K562 (cell line): ENCODE data around the gene SVEP1. TPM values are rescaled to one million over a fixed set of nuclear protein-coding genes. Genes with fewer than 3 reads are reported as not detected.
A peak's percentile ranks its signal among the peaks of the same experiment; 100 is the strongest.

ENCODE experiments used
- BMI1 ChIP-seq: fragments of 150-350 bp; IDR thresholded peaks from 2 replicates; pipeline ENCODE4 v1.6.1; 2014; ENCODE audit warnings: low read length
- BRF2 ChIP-seq: IDR thresholded peaks from 3 replicates; pipeline ENCODE4 v1.6.1; 2011; ENCODE audit warnings: borderline replicate concordance, mild to moderate bottlenecking; ENCODE audit not compliant: insufficient read length, insufficient read depth
- CBX2 ChIP-seq: fragments of 200-600 bp; sonication (generic); IDR thresholded peaks from one replicate; pipeline ENCODE4 v1.6.1; 2012; ENCODE audit warnings: mild to moderate bottlenecking, low read length, inconsistent platforms; ENCODE audit not compliant: insufficient read depth, poor library complexity, severe bottlenecking
- DIDO1 ChIP-seq: fragments of 450-650 bp; IDR thresholded peaks from 2 replicates; pipeline ENCODE4 v1.6.1; 2016; ENCODE audit warnings: low read depth, missing biosample characterization, missing genetic modification characterization
- FOXA3 ChIP-seq, 2 experiments: fragments of 450-650 bp in 1 of 2; sonication (generic) in 1 of 2; formaldehyde crosslinking; IDR thresholded peaks in 1 of 2; conservative IDR thresholded peaks in 1 of 2; 2 replicates each; pipeline versions ENCODE4 v1.4.0 to v1.8.0; 2020 to 2022; ENCODE audit warnings: mild to moderate bottlenecking in 2 of 2, missing genetic modification reagents in 1 of 2
- GMEB1 ChIP-seq: fragments of 250-450 bp; sonication (Bioruptor Pico); IDR thresholded peaks from 2 replicates; pipeline ENCODE4 v1.4.0; 2020; ENCODE audit warnings: mild to moderate bottlenecking
- LARP7 ChIP-seq: fragments of 450-650 bp; IDR thresholded peaks from 2 replicates; pipeline ENCODE4 v1.6.1; 2016
- MAX ChIP-seq: sonication (generic); formaldehyde crosslinking; IDR thresholded peaks from 2 replicates; pipeline ENCODE4 v1.9.0; 2022; ENCODE audit warnings: mild to moderate bottlenecking, missing genetic modification reagents
- MEIS2 ChIP-seq: fragments of 450-650 bp; IDR thresholded peaks from 2 replicates; pipeline ENCODE4 v1.6.1; 2014; ENCODE audit warnings: mild to moderate bottlenecking; ENCODE audit not compliant: partially characterized antibody
- MTA2 ChIP-seq: fragments of 450-650 bp; IDR thresholded peaks from 2 replicates; pipeline ENCODE4 v1.6.1; 2016; ENCODE audit warnings: low read depth
- PHF20 ChIP-seq: fragments of 450-650 bp; IDR thresholded peaks from 2 replicates; pipeline ENCODE4 v1.6.1; 2018; ENCODE audit not compliant: partially characterized antibody
- RFX5 ChIP-seq: IDR thresholded peaks from 2 replicates; pipeline ENCODE4 v1.6.1; 2011; ENCODE audit warnings: low read depth, mild to moderate bottlenecking, improper control_type of control experiment, low read length
- SFPQ ChIP-seq: fragments of 200-400 bp; formaldehyde crosslinking; IDR thresholded peaks from 2 replicates; pipeline ENCODE4 v1.6.1; 2017; ENCODE audit warnings: mild to moderate bottlenecking, low read depth, low read length, moderate library complexity
- TBP ChIP-seq: optimal IDR thresholded peaks from 2 replicates; pipeline ENCODE3; 2011; ENCODE audit warnings: low read depth, low read length, improper control_type of control experiment
- U2AF2 ChIP-seq: fragments of 200-400 bp; formaldehyde crosslinking; optimal IDR thresholded peaks from 2 replicates; pipeline ENCODE3; 2017; ENCODE audit warnings: low read depth, mild to moderate bottlenecking, low read length
- ZNF311 ChIP-seq: fragments of 250-450 bp; sonication (Bioruptor Pico); IDR thresholded peaks from 2 replicates; pipeline ENCODE4 v1.4.0; 2020; ENCODE audit warnings: mild to moderate bottlenecking, moderate library complexity
- polyA plus RNA-seq, 8 experiments: library from polyadenylated mRNA; depleted of rRNA in 4 of 8; stranded (reverse) in 5 of 8; unstranded in 3 of 8; fragments of >200 nt; fragmentation: Nextera tagmentation in 2 of 8; fragmentation: Illumina TruSeq in 1 of 8; extraction: Ambion mirVana in 2 of 8; extraction: Trizol in 1 of 8; gene quantifications; 2 replicates each; pipeline versions ENCODE4 v1.2.1 to v1.2.3, GENCODE V29; 2011 to 2014; ENCODE audit warnings: inconsistent platforms in 1 of 8, missing spikeins in 1 of 8
- total RNA-seq, 7 experiments: library from RNA; depleted of rRNA in 6 of 7; stranded (reverse); fragments of >200 nt in 6 of 7; fragmentation: Illumina TruSeq in 2 of 7; extraction: Trizol in 2 of 7; gene quantifications; 2 replicates each; pipeline versions ENCODE4 v1.2.1 to v1.2.3, GENCODE V29; 2011 to 2021; ENCODE audit warnings: low replicate concordance in 1 of 7
- TF ChIP-seq, protein P1 (sequence below), 2 experiments: fragments of 450-650 bp; conservative IDR thresholded peaks; 2 replicates each; pipeline ENCODE4 v1.6.1; 2017; ENCODE audit warnings: mild to moderate bottlenecking in 2 of 2, moderate library complexity in 2 of 2
- TF ChIP-seq, protein P2 (sequence below): fragments of 250-450 bp; sonication (Bioruptor Pico); IDR thresholded peaks from 2 replicates; pipeline ENCODE4 v1.5.0; 2021
- TF ChIP-seq, protein P3 (sequence below): fragments of 450-650 bp; formaldehyde crosslinking; IDR thresholded peaks from 2 replicates; pipeline ENCODE4 v1.4.0; 2022; ENCODE audit warnings: missing genetic modification characterization

Gene SVEP1
- total and polyA plus RNA-seq, 9 of the 15 experiments (the other 6 are each of a cell fraction or from before 2014, with no cell fraction given) = 0.20 to 0.84 (median 0.43) TPM

DNA sequence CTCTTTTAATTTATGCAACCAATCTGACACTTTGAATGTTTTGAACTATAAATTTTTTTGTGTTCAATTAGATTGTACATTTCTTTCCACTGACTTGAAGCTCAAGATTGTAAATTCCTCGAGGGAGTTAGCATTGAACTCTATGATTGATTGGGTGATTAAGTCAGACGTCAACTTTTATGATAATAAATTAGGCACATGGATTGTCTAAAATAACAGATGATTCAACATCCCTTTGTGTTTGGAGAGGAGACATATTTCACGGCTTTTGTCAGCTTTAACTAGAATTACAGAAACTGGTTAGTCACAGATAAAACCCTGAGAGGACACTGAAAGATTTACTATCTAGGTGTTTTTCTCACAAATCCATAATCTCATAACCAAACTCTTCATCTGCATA is 209.2 kb downstream of the SVEP1 start (continued):
- no peak for TF ChIP-seq SFPQ
- peak; percentile 57; the same call in 1 of the 2 replicates for TF ChIP-seq MTA2
- TF ChIP-seq, protein P1, sequence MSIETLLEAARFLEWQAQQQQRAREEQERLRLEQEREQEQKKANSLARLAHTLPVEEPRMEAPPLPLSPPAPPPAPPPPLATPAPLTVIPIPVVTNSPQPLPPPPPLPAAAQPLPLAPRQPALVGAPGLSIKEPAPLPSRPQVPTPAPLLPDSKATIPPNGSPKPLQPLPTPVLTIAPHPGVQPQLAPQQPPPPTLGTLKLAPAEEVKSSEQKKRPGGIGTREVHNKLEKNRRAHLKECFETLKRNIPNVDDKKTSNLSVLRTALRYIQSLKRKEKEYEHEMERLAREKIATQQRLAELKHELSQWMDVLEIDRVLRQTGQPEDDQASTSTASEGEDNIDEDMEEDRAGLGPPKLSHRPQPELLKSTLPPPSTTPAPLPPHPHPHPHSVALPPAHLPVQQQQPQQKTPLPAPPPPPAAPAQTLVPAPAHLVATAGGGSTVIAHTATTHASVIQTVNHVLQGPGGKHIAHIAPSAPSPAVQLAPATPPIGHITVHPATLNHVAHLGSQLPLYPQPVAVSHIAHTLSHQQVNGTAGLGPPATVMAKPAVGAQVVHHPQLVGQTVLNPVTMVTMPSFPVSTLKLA (conservative IDR thresholded peaks at IDR 0.05) = peak in 1 of 2 experiments; percentile 32; a peak in 1 of 4 replicates
- TF ChIP-seq PHF20 = no peak
- TF ChIP-seq, protein P2, sequence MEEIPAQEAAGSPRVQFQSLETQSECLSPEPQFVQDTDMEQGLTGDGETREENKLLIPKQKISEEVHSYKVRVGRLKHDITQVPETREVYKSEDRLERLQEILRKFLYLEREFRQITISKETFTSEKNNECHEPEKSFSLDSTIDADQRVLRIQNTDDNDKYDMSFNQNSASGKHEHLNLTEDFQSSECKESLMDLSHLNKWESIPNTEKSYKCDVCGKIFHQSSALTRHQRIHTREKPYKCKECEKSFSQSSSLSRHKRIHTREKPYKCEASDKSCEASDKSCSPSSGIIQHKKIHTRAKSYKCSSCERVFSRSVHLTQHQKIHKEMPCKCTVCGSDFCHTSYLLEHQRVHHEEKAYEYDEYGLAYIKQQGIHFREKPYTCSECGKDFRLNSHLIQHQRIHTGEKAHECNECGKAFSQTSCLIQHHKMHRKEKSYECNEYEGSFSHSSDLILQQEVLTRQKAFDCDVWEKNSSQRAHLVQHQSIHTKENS (CRISPR knock-in tag) = no peak
- TF ChIP-seq RFX5 = no peak
- TF ChIP-seq, protein P3, sequence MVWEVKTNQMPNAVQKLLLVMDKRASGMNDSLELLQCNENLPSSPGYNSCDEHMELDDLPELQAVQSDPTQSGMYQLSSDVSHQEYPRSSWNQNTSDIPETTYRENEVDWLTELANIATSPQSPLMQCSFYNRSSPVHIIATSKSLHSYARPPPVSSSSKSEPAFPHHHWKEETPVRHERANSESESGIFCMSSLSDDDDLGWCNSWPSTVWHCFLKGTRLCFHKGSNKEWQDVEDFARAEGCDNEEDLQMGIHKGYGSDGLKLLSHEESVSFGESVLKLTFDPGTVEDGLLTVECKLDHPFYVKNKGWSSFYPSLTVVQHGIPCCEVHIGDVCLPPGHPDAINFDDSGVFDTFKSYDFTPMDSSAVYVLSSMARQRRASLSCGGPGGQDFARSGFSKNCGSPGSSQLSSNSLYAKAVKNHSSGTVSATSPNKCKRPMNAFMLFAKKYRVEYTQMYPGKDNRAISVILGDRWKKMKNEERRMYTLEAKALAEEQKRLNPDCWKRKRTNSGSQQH (CRISPR knock-in tag) = no peak
- no peak for TF ChIP-seq ZNF311 (CRISPR knock-in tag)
- TF ChIP-seq MEIS2 = peak; percentile 99
- TF ChIP-seq BRF2 = no peak
- no peak for TF ChIP-seq MAX (CRISPR knock-in tag)
- no peak for TF ChIP-seq GMEB1 (CRISPR knock-in tag)
- no peak for TF ChIP-seq DIDO1 (tag)
- no peak for TF ChIP-seq TBP
- TF ChIP-seq CBX2 = no peak
- TF ChIP-seq U2AF2 = no peak
- no peak for TF ChIP-seq LARP7
- TF ChIP-seq BMI1 = no peak
- TF ChIP-seq FOXA3 (CRISPR knock-in tag; conservative IDR thresholded peaks at IDR 0.05 in 1 of 2, IDR thresholded peaks at IDR 0.05 in 1 of 2) = peak in 1 of 2 experiments; percentile 25; a peak in 1 of 4 replicates
